ENCODE measurements around the gene RNF186. TPM values are rescaled to one million over a fixed set of nuclear protein-coding genes. Genes with fewer than 3 reads are reported as not detected.

RNF186 gene
- total and polyA plus RNA-seq, 4 donors, result 0.17 to 0.38 (median 0.28) TPM

GRCh38 chr1:19800076-19800804, 14.8 kb downstream of the RNF186 start:
- H3K4me3 ChIP-seq (ENCODE audit: low read depth in 1 of 3, low read length in 3 of 3), result peak overlapping the region; percentile 80 to 86 (median 85)
- no peak for TF ChIP-seq JUND (IDR thresholded peaks at IDR 0.05)
- TF ChIP-seq SP1 (IDR thresholded peaks at IDR 0.05), result peak; percentile 10
- peak in 1 of 2 donors; percentile 5 for TF ChIP-seq HNF4A (conservative IDR thresholded peaks at IDR 0.05)
- TF ChIP-seq YY1 (IDR thresholded peaks at IDR 0.05), result peak; percentile 39
- TF ChIP-seq RAD21 (IDR thresholded peaks at IDR 0.05), result no peak
- no peaks in the 10 kb centered on the region for H3K36me3 ChIP-seq (ENCODE audit: control insufficient read depth in 4 of 4, insufficient read depth in 3 of 4, low read depth in 1 of 4, low read length in 3 of 4)
- peaks cover 0 to 18% (median 9%) of the 10 kb centered on the region in 4 donors for H3K4me1 ChIP-seq (ENCODE audit: control insufficient read depth in 4 of 4, insufficient read depth in 4 of 4, low read length in 3 of 4)
- H3K9me3 ChIP-seq (ENCODE audit: control insufficient read depth in 4 of 4, low read length in 3 of 4), result no peaks in the 10 kb centered on the region
- H3K27ac ChIP-seq (ENCODE audit: low read depth in 1 of 2, low read length in 2 of 2), result peak overlapping the region; percentile 86 to 92
- H3K9ac ChIP-seq (ENCODE audit: low read depth in 1 of 2, low read length in 2 of 2), result peak overlapping the region in 1 of 2 donors; percentile 80
- H3K27me3 ChIP-seq (ENCODE audit: control insufficient read depth in 4 of 4, insufficient read depth in 4 of 4, low read length in 3 of 4), result no peaks in the 10 kb centered on the region
- WGBS, result 18% methylated on average over 33 of the region's 33 CpGs
- DNase-seq (ENCODE audit: low spot score), result peak; percentile 48

GRCh38 chr1:19799230-19800075, 15.6 kb downstream of the RNF186 start, which contains the start of gene TMCO4:
Gene TMCO4 (minus strand): TSS chr1:19799916. CDS start chr1:19780758, 19,158 bp downstream.
- DNase-seq (ENCODE audit: low spot score), result peak; percentile 60
- Histone ChIP-seq H3K27me3 (ENCODE audit: control insufficient read depth in 4 of 4, insufficient read depth in 4 of 4, low read length in 3 of 4) (no peaks in the 10 kb centered on the region), H3K9ac (ENCODE audit: low read depth in 1 of 2, low read length in 2 of 2) (peak within 1 kb of the TSS; percentile 71 to 80), H3K36me3 (ENCODE audit: control insufficient read depth in 4 of 4, insufficient read depth in 3 of 4, low read depth in 1 of 4, low read length in 3 of 4) (no peaks in the 10 kb centered on the region), H3K4me1 (ENCODE audit: control insufficient read depth in 4 of 4, insufficient read depth in 4 of 4, low read length in 3 of 4) (peaks cover 0 to 18% (median 9%) of the 10 kb centered on the region in 4 donors), H3K27ac (ENCODE audit: low read depth in 1 of 2, low read length in 2 of 2) (peak within 1 kb of the TSS; percentile 86 to 92), H3K9me3 (ENCODE audit: control insufficient read depth in 4 of 4, low read length in 3 of 4) (no peaks in the 10 kb centered on the region), H3K4me3 (ENCODE audit: low read depth in 1 of 3, low read length in 3 of 3) (peak within 1 kb of the TSS; percentile 80 to 86 (median 85))
- WGBS, result 1% methylated on average over 70 of the region's 70 CpGs
- peak in 1 of 2 donors; percentile 26 for TF ChIP-seq RXRA (IDR thresholded peaks at IDR 0.05)
- TF ChIP-seq GABPA (IDR thresholded peaks at IDR 0.05 in 1 of 2, conservative IDR thresholded peaks at IDR 0.05 in 1 of 2), result no peak
- TF ChIP-seq CTCF (IDR thresholded peaks at IDR 0.05; ENCODE audit: low read depth, low read length, missing input control), result peak; percentile 49
- no peak for TF ChIP-seq YY1 (IDR thresholded peaks at IDR 0.05)
- no peak for TF ChIP-seq ZBTB33 (IDR thresholded peaks at IDR 0.05)
- TF ChIP-seq EGR1 (IDR thresholded peaks at IDR 0.05; ENCODE audit: low read depth in 2 of 2), result no peak
- TF ChIP-seq NR2F2 (IDR thresholded peaks at IDR 0.05), result no peak
- TF ChIP-seq MAX (IDR thresholded peaks at IDR 0.05), result no peak
- peak; percentile 48 to 61 for TF ChIP-seq RAD21 (IDR thresholded peaks at IDR 0.05)
- no peak for TF ChIP-seq REST (IDR thresholded peaks at IDR 0.05)
- TF ChIP-seq SP1 (IDR thresholded peaks at IDR 0.05), result no peak
- no peak for TF ChIP-seq FOXA1 (IDR thresholded peaks at IDR 0.05)
- TF ChIP-seq TAF1 (conservative IDR thresholded peaks at IDR 0.05), result no peak
- peak; percentile 27 for TF ChIP-seq HNF4G (IDR thresholded peaks at IDR 0.05)
- TF ChIP-seq ATF3 (IDR thresholded peaks at IDR 0.05), result no peak
- TF ChIP-seq HNF4A (conservative IDR thresholded peaks at IDR 0.05), result peak; percentile 57 to 66
